ENCODE measurements around the gene SLC6A16.
A peak's percentile ranks its signal among the peaks of the same experiment; 100 is the strongest.
"Not testable (repeated sequence)": the region's sequence is repeated elsewhere in the genome, so short reads cannot be mapped to it uniquely, and the experiment has no call there.

SLC6A16 gene

GRCh38 chr19:49324801-49325576 is at the start of gene SLC6A16:
SLC6A16 (minus strand) TSS chr19:49325191; CDS start chr19:49311347, 13,844 bp downstream.
- no peak for DNase-seq

GRCh38 chr19:49373174-49373573 is 48.2 kb upstream of the SLC6A16 start:
- DNase-seq, result not testable (repeated sequence)

- DNase-seq, result no peak
Measured at GRCh38 chr19:49371184-49371583, 46.2 kb upstream of the SLC6A16 start.

- no peak for DNase-seq
Measured at GRCh38 chr19:49368711-49369358, 43.8 kb upstream of the SLC6A16 start.

- DNase-seq, result no peak
Measured at GRCh38 chr19:49366110-49366509, 41.1 kb upstream of the SLC6A16 start.

- DNase-seq, result no peak
Measured at GRCh38 chr19:49364083-49364737, 39.2 kb upstream of the SLC6A16 start.

- DNase-seq, result no peak
Measured at GRCh38 chr19:49363268-49364082, 38.5 kb upstream of the SLC6A16 start, which contains the start of gene DKKL1. DKKL1 (plus strand) TSS chr19:49363877; CDS start chr19:49363999, 122 bp downstream.

- no peak for DNase-seq
Measured at GRCh38 chr19:49362929-49363267, 37.9 kb upstream of the SLC6A16 start.

- no peak for DNase-seq
Measured at GRCh38 chr19:49362048-49362928, 37.3 kb upstream of the SLC6A16 start, which contains the start of gene TEAD2. TEAD2 (minus strand) TSS chr19:49362416; CDS start chr19:49360075, 2,341 bp downstream.

- DNase-seq, result no peak
Measured at GRCh38 chr19:49361438-49362047, 36.6 kb upstream of the SLC6A16 start.

GRCh38 chr19:49359851-49360820 is 35.1 kb upstream of the SLC6A16 start:
- no peak for DNase-seq

- DNase-seq, result no peak
Measured at GRCh38 chr19:49357186-49357585, 32.2 kb upstream of the SLC6A16 start.

GRCh38 chr19:49356382-49356781 is 31.4 kb upstream of the SLC6A16 start:
- DNase-seq, result no peak

GRCh38 chr19:49355909-49356353 is 30.9 kb upstream of the SLC6A16 start:
- no peak for DNase-seq

- DNase-seq, result no peak
Measured at GRCh38 chr19:49349567-49349966, 24.6 kb upstream of the SLC6A16 start.

- DNase-seq, result no peak
Measured at GRCh38 chr19:49348305-49349189, 23.6 kb upstream of the SLC6A16 start.

- peak; percentile 48 for DNase-seq
Measured at GRCh38 chr19:49347835-49348234, 22.8 kb upstream of the SLC6A16 start.

GRCh38 chr19:49347191-49347590 is 22.2 kb upstream of the SLC6A16 start:
- DNase-seq, result no peak
